Caco-2 (cell line): Measurements from ENCODE around the gene CYP11A1. TPM values are rescaled to one million over a fixed set of nuclear protein-coding genes. Genes with fewer than 3 reads are reported as not detected.

Experiments used
- BruUV-seq: library from RNA; stranded (reverse); fragments of 400-500 nt; replicated peaks from 2 replicates; lab custom pipeline; 2021; lab: Mats Ljungman, UMichigan
- CTCF ChIA-PET: fragments of 300-600 bp; sonication (Branson Sonifier 250); formaldehyde crosslinking; loops from one replicate; lab custom pipeline; 2022; ENCODE audit warnings: antibody characterized with exemption; lab: Charles Lee
- POLR2A ChIA-PET: fragments of 300-600 bp; sonication (Branson Sonifier 250); formaldehyde crosslinking; loops from one replicate; lab custom pipeline; 2022; ENCODE audit warnings: antibody characterized with exemption; lab: Charles Lee
- DNase-seq, 2 experiments: peaks; one replicate each; pipeline versions ENCODE4 v3.0.0 to v3.0.0-alpha.2; 2020 to 2022
- H3K27me3 ChIP-seq: replicated peaks from 2 replicates; pipeline ENCODE4 v1.6.0; 2011; ENCODE audit warnings: low read length; ENCODE audit not compliant: control insufficient read depth, insufficient read depth
- H3K36me3 ChIP-seq: 2 replicates; pipeline ENCODE4 v1.5.1; 2011; ENCODE audit warnings: low read length; ENCODE audit not compliant: control insufficient read depth, insufficient read depth
- H3K4me1 ChIP-seq: fragments of 250-450 bp; sonication (Bioruptor Pico); 2 replicates; pipeline ENCODE4 v1.5.1; 2020; ENCODE audit warnings: mild to moderate bottlenecking
- H3K4me3 ChIP-seq: 2 replicates; pipeline ENCODE4 v1.5.1; 2011; ENCODE audit warnings: low read depth, mild to moderate bottlenecking, control low read depth, low read length
- H3K9me3 ChIP-seq: fragments of 250-450 bp; sonication (Bioruptor Pico); 2 replicates; pipeline ENCODE4 v1.5.1; 2020; ENCODE audit warnings: mild to moderate bottlenecking, moderate library complexity
- H3K27ac Mint-ChIP-seq: one replicate; pipeline ENCODE4 v1.8.0; 2022; ENCODE audit warnings: mixed read lengths; ENCODE audit not compliant: unreplicated experiment
- H3K27me3 Mint-ChIP-seq: one replicate; pipeline ENCODE4 v1.8.0; 2022; ENCODE audit warnings: mixed read lengths; ENCODE audit not compliant: insufficient read depth, unreplicated experiment
- H3K36me3 Mint-ChIP-seq: one replicate; pipeline ENCODE4 v1.8.0; 2022; ENCODE audit warnings: mild to moderate bottlenecking, mixed read lengths; ENCODE audit not compliant: insufficient read depth, unreplicated experiment
- H3K4me1 Mint-ChIP-seq: one replicate; pipeline ENCODE4 v1.8.0; 2022; ENCODE audit warnings: low read depth, mixed read lengths; ENCODE audit not compliant: unreplicated experiment
- H3K4me3 Mint-ChIP-seq: one replicate; pipeline ENCODE4 v1.8.0; 2022; ENCODE audit warnings: mild to moderate bottlenecking, moderate library complexity, mixed read lengths; ENCODE audit not compliant: unreplicated experiment
- H3K9me3 Mint-ChIP-seq: one replicate; pipeline ENCODE4 v1.8.0; 2022; ENCODE audit warnings: mixed read lengths; ENCODE audit not compliant: unreplicated experiment
- CTCF ChIP-seq, 2 experiments: fragments of 200-600 bp in 1 of 2; IDR thresholded peaks; 1 replicate in 1 of 2; 2 replicates in 1 of 2; pipeline versions ENCODE4 v1.5.1 to v1.8.0; 2011 to 2022; ENCODE audit warnings: antibody characterized with exemption in 1 of 2, control low read depth in 1 of 2, inconsistent platforms in 1 of 2, low read depth in 1 of 2, low read length in 1 of 2, mild to moderate bottlenecking in 1 of 2, moderate library complexity in 1 of 2; ENCODE audit not compliant: insufficient read depth in 1 of 2, severe bottlenecking in 1 of 2, unreplicated experiment in 1 of 2
- intact Hi-C: fragments of 100-400 bp; cut with micrococcal nuclease; formaldehyde crosslinking; loops from one replicate; pipeline ENCODE4 v1.10.0; 2022; ENCODE audit not compliant: unreplicated experiment
- total RNA-seq: library from RNA; stranded (reverse); gene quantifications from 2 replicates; pipeline ENCODE4 v1.2.3, GENCODE V29; 2022

The CYP11A1 gene
- total RNA-seq, 1 experiment from 2014 or later = not detected

- CTCF ChIA-PET = interaction anchor here (0.6 to 1.1 kb wide), 2 partner anchors 21 to 48 kb away, joined by 3 read pairs; no protein-coding TSS in a partner anchor
- intact Hi-C loops = no loop called here
Observed at GRCh38 chr15:74395319-74396145, 28.1 kb upstream of the CYP11A1 start.

GRCh38 chr15:74394090-74394846 lies 26.8 kb upstream of the CYP11A1 start:
- DNase-seq = no peak
- H3K36me3 Mint-ChIP-seq = peaks cover 12% of the 10 kb centered on the region
- Histone ChIP-seq H3K27me3 (no peaks in the 10 kb centered on the region), H3K4me3 (no peak overlapping the region), H3K36me3 (no peaks in the 10 kb centered on the region), H3K4me1 (peaks cover 67% of the 10 kb centered on the region), H3K9me3 (no peaks in the 10 kb centered on the region)
- H3K27ac Mint-ChIP-seq = peak overlapping the region; percentile 77
- POLR2A ChIA-PET = no interaction called here
- H3K9me3 Mint-ChIP-seq = no peaks in the 10 kb centered on the region
- no TSS peak for BruUV-seq
- CTCF ChIA-PET = interaction anchor here (0.6 kb wide), 1 partner anchor 20 kb away, joined by 3 read pairs; no protein-coding TSS in a partner anchor
- no peak for TF ChIP-seq CTCF (IDR thresholded peaks at IDR 0.05; ENCODE audit: insufficient read depth in 1 of 2, low read depth in 1 of 2, low read length in 1 of 2, severe bottlenecking in 1 of 2, unreplicated experiment in 1 of 2)
- intact Hi-C loops = no loop called here
- no peaks in the 10 kb centered on the region for H3K27me3 Mint-ChIP-seq
- no peak overlapping the region for H3K4me3 Mint-ChIP-seq
- H3K4me1 Mint-ChIP-seq = peaks cover 78% of the 10 kb centered on the region

More at GRCh38 chr15:74395319-74396145, 28.1 kb upstream of the CYP11A1 start:
- Mint-ChIP-seq H3K9me3 (no peaks in the 10 kb centered on the region), H3K27ac (peak overlapping the region; percentile 77), H3K27me3 (no peaks in the 10 kb centered on the region), H3K36me3 (peaks cover 1% of the 10 kb centered on the region), H3K4me1 (peaks cover 73% of the 10 kb centered on the region), H3K4me3 (no peak overlapping the region)
- H3K4me3 ChIP-seq = no peak overlapping the region
- no peak for DNase-seq
- peaks cover 62% of the 10 kb centered on the region for H3K4me1 ChIP-seq
- TF ChIP-seq CTCF (IDR thresholded peaks at IDR 0.05; ENCODE audit: insufficient read depth in 1 of 2, low read depth in 1 of 2, low read length in 1 of 2, severe bottlenecking in 1 of 2, unreplicated experiment in 1 of 2) = no peak
- no peaks in the 10 kb centered on the region for H3K27me3 ChIP-seq
- POLR2A ChIA-PET = no interaction called here
- H3K9me3 ChIP-seq = no peaks in the 10 kb centered on the region
- no peaks in the 10 kb centered on the region for H3K36me3 ChIP-seq
- no TSS peak for BruUV-seq

GRCh38 chr15:74393423-74393822 lies 26.0 kb upstream of the CYP11A1 start:
- Mint-ChIP-seq H3K9me3 (no peaks in the 10 kb centered on the region), H3K27me3 (no peaks in the 10 kb centered on the region), H3K4me3 (no peak overlapping the region), H3K36me3 (peaks cover 14% of the 10 kb centered on the region), H3K4me1 (peaks cover 85% of the 10 kb centered on the region), H3K27ac (peak overlapping the region; percentile 77)
- no peaks in the 10 kb centered on the region for H3K9me3 ChIP-seq
- no peak for TF ChIP-seq CTCF (IDR thresholded peaks at IDR 0.05; ENCODE audit: insufficient read depth in 1 of 2, low read depth in 1 of 2, low read length in 1 of 2, severe bottlenecking in 1 of 2, unreplicated experiment in 1 of 2)
- DNase-seq = no peak
- intact Hi-C loops = no loop called here
- ChIA-PET CTCF (interaction anchor here (0.6 kb wide), 1 partner anchor 19 kb away, joined by 3 read pairs; no protein-coding TSS in a partner anchor), POLR2A (no interaction called here)
- H3K4me3 ChIP-seq = no peak overlapping the region
- no peaks in the 10 kb centered on the region for H3K27me3 ChIP-seq
- peaks cover 75% of the 10 kb centered on the region for H3K4me1 ChIP-seq
- H3K36me3 ChIP-seq = no peaks in the 10 kb centered on the region
- no TSS peak for BruUV-seq
